Mucosa of rectum (tissue), 2 donors: Measurements from ENCODE around the gene AARS1.
"Not testable (repeated sequence)": the region's sequence is repeated elsewhere in the genome, so short reads cannot be mapped to it uniquely, and the experiment has no call there.

ENCODE experiments used
- H3K27ac ChIP-seq, 2 donors: one replicate each; pipeline ENCODE4 v1.7.0; 2013; ENCODE audit warnings: inconsistent platforms in 2 of 2, low read depth in 2 of 2, low read length in 2 of 2
- H3K27me3 ChIP-seq, 2 donors: one replicate each; pipeline ENCODE4 v1.7.0; 2013; ENCODE audit warnings: low read length in 2 of 2; ENCODE audit not compliant: control insufficient read depth in 2 of 2, insufficient read depth in 2 of 2
- H3K36me3 ChIP-seq, 2 donors: one replicate each; pipeline ENCODE4 v1.7.0; 2013; ENCODE audit warnings: low read length in 2 of 2; ENCODE audit not compliant: control insufficient read depth in 2 of 2, insufficient read depth in 2 of 2
- H3K4me1 ChIP-seq, 2 donors: one replicate each; pipeline ENCODE4 v1.7.0; 2013; ENCODE audit warnings: low read length in 2 of 2, mild to moderate bottlenecking in 1 of 2; ENCODE audit not compliant: control insufficient read depth in 2 of 2, insufficient read depth in 2 of 2
- H3K4me3 ChIP-seq, 2 donors: one replicate each; pipeline ENCODE4 v1.7.0; 2013; ENCODE audit warnings: low read length in 2 of 2
- H3K9ac ChIP-seq, 2 donors: one replicate each; pipeline ENCODE4 v1.7.0; 2013; ENCODE audit warnings: low read length in 2 of 2, low read depth in 1 of 2, mild to moderate bottlenecking in 1 of 2
- H3K9me3 ChIP-seq, 2 donors: one replicate each; pipeline ENCODE4 v1.7.0; 2013; ENCODE audit warnings: low read length in 2 of 2; ENCODE audit not compliant: control insufficient read depth in 2 of 2
- donor health status: healthy.
- donor health status: Normal muscosa, but diverticular disease.

AARS1 gene

DNA sequence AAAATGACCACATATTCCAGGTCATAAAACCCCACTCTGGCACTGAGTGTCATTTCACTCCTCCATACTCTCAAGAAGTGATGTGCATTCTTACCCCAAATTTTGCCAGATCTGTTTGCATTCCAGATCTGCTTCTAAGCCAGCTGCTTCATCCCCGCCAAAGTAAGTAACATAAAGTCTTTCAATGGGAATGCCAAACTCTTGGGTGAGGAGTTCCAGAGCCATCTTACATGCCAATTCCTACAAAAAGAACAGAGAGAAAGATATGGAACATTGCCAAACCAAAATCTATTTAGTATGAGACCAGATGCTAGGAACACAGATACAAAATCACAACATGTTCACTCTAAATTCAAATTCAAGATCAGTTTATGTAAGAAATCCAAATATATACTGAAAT, 12.9 kb downstream of the AARS1 start:
- Histone ChIP-seq H3K27me3 (no peaks in the 10 kb centered on the region), H3K4me1 (peaks cover 0 to 2% of the 10 kb centered on the region in 2 donors), H3K4me3 (no peak overlapping the region), H3K9ac (no peak overlapping the region), H3K36me3 (peaks cover 43% of the 10 kb centered on the region in 2 donors), H3K27ac (no peak overlapping the region), H3K9me3 (no peaks in the 10 kb centered on the region)

DNA sequence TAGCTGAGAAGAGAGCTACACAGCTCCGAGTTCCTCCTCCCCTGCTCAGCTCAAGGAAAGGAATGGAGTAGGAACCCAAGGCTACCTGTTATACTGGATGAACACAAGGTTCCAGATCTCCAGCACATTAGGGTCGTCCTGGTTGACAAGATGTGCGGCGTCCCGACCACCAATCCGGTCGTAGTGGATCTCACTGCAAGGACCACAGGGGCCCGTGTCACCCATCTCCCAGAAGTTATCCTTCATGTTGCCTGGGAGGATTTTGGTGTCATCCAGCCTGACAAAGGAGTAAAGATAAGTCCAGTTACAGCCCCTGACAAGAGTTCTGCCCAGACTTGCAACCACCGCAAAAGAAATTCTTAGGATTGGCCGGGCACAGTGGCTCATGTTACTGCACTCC, 17.6 kb downstream of the AARS1 start:
- Histone ChIP-seq H3K9ac (no peak overlapping the region), H3K36me3 (peaks cover 40 to 46% of the 10 kb centered on the region in 2 donors), H3K4me3 (no peak overlapping the region), H3K9me3 (no peaks in the 10 kb centered on the region), H3K27me3 (no peaks in the 10 kb centered on the region), H3K27ac (no peak overlapping the region), H3K4me1 (peaks cover 0 to 2% of the 10 kb centered on the region in 2 donors)

DNA sequence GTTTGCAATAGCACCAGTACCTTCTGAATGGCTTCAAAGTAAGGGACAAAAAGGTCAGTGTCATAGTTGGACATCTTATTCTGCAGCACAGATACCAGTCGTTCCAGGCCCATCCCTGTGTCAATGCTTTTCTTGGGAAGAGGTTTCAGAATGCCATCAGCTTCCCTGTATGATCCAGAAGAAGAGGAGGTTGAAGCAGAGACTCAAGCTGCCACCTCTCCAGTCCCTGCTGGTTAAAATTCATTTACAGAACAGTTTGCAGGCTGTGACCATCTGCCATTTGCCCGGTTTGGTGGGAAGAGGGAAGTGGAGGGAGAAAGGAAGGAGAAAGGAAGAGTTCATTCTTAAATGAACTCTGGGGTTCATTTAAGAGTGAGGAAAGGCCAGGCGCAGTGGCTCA, 19.1 kb downstream of the AARS1 start:
- Histone ChIP-seq H3K27me3 (no peaks in the 10 kb centered on the region), H3K4me3 (no peak overlapping the region), H3K36me3 (peaks cover 40 to 44% of the 10 kb centered on the region in 2 donors), H3K27ac (no peak overlapping the region), H3K9ac (no peak overlapping the region), H3K4me1 (no peaks in the 10 kb centered on the region), H3K9me3 (no peaks in the 10 kb centered on the region)

DNA sequence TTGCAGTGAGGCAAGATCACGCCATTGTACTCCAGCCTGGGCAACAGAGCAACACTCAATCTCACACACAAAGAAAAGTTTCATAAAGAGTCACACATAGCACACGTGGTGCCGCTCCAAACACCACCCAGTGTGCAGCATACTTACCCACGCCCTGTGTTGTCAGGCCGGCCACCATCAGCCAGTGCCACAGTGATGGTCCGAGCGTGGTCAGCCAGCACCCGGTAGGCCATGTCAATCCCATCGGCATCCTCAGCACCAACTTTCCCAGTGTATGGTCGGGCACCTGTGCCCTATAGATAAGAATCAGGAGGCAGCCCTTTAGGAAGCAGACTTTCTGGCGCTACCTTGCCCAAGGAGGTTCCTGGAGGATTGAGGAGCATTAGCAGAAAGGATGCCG, 19.8 kb downstream of the AARS1 start:
- H3K4me1 ChIP-seq = no peaks in the 10 kb centered on the region
- peaks cover 47 to 49% of the 10 kb centered on the region in 2 donors for H3K36me3 ChIP-seq
- H3K27me3 ChIP-seq = no peaks in the 10 kb centered on the region
- no peaks in the 10 kb centered on the region for H3K9me3 ChIP-seq
- H3K9ac ChIP-seq = no peak overlapping the region
- H3K4me3 ChIP-seq = no peak overlapping the region
- no peak overlapping the region for H3K27ac ChIP-seq

DNA sequence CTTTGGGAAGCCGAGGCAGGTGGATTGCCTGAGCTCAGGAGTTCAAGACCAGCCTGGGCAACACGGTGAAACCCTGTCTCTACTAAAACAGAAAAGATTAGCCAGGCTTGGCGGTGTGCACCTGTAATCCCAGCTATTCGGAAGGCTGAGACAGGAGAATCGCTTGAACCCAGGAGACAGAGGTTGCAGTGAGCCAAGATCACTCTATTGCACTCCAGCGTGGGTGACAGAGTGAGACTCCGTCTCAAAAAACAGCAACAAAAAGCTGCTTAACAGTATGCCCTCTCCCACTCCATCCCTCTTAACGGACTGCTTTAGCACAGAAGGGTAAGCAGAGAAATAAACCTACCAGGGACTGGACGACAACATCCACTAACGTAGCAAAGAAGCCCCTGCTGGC, 21.4 kb downstream of the AARS1 start:
- not testable (repeated sequence) for H3K9ac ChIP-seq, H3K4me1 ChIP-seq, H3K4me3 ChIP-seq, H3K9me3 ChIP-seq, H3K27me3 ChIP-seq, H3K27ac ChIP-seq
- H3K36me3 ChIP-seq = peaks cover 59% of the 10 kb centered on the region in 2 donors

DNA sequence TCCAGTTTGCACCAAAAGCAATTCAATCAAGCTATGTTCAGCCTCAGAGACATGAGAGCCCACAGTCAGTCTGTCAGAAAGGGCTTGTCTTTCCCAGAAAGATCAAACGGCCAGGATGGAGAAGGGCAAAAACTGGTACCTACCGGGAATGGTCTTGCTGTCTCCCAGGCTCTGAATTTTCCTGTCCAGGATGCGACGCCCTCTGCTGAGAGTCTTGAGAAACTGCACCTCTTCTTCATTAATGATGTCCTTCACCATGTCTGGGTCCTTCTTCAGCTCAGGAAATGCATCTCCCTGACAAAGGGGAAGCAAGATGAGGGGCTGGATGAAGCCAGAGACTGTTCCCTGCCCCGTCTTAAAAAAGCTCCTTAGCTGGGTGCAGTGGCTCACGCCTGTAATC, 21.8 kb downstream of the AARS1 start:
- Histone ChIP-seq H3K4me1 (no peaks in the 10 kb centered on the region), H3K9me3 (no peaks in the 10 kb centered on the region), H3K36me3 (peaks cover 60 to 61% of the 10 kb centered on the region in 2 donors), H3K27ac (no peak overlapping the region), H3K4me3 (no peak overlapping the region), H3K9ac (no peak overlapping the region), H3K27me3 (no peaks in the 10 kb centered on the region)

DNA sequence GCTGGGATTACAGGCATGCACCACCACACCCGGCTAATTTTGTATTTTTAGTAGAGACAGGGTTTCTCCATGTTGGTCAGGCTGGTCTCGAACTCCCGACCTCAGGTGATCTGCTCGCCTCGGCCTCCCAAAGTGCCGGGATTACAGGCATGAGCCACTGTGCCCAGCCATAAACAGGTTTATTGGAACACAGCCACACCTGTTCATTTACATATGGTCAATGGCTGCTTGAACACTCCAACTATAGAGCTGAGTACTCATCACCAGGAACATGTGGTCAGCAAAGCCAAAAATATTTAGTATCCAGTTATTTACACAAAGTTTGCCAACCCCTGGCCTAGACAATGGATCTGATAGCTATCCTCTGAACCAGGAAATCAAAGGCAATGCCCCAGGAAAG, 29.4 kb downstream of the AARS1 start:
- peaks cover 68 to 71% of the 10 kb centered on the region in 2 donors for H3K36me3 ChIP-seq
- not testable (repeated sequence) for H3K9ac ChIP-seq, H3K27me3 ChIP-seq

DNA sequence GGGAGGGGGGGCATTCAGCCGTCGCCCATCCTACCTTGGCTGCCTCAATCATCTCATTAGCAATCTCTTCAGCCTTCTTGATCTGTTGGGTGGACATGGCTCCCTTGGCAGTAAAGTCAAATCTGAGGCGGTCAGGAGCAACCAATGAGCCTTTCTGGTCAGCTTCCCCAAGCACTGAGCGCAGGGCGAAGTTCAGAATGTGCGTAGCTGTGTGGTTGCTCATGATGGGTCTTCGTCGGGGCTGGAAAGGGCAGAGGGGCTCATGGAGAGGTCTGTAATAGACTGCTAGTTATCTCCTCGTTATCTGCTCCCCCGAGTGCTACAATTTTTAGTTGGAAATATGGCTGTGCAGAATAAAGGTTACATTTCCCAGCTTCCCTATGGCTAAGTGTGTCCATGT, 30.4 kb downstream of the AARS1 start:
- Histone ChIP-seq H3K4me3 (no peak overlapping the region), H3K4me1 (no peaks in the 10 kb centered on the region), H3K9ac (no peak overlapping the region), H3K27me3 (no peaks in the 10 kb centered on the region), H3K9me3 (no peaks in the 10 kb centered on the region), H3K36me3 (peaks cover 62 to 74% of the 10 kb centered on the region in 2 donors), H3K27ac (no peak overlapping the region)

More for the DNA sequence above, 29.4 kb downstream of the AARS1 start:
- not testable (repeated sequence) for H3K4me3 ChIP-seq, H3K27ac ChIP-seq, H3K9me3 ChIP-seq, H3K4me1 ChIP-seq

DNA sequence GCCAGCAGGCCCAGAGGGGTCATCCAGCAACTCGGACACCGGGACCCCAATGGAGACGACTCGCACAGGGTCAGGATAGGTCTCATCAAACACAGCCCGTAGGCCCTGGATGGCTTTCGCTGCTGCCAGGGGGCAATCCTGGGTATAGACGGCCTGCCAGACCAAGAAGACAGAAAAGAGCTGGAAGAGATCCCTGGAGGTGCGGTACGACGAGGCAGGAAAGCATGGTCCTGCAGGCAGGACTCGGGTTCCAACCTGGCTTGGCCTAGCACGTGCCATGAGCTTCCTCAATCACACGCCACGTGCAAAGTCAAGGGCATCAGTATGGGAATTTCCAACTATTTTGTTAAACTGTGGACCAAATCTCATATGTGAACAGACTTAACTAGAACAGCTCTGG, 31.2 kb downstream of the AARS1 start:
- Histone ChIP-seq H3K4me3 (no peak overlapping the region), H3K9me3 (no peaks in the 10 kb centered on the region), H3K27me3 (no peaks in the 10 kb centered on the region), H3K36me3 (peaks cover 61 to 76% of the 10 kb centered on the region in 2 donors), H3K4me1 (no peaks in the 10 kb centered on the region), H3K27ac (no peak overlapping the region), H3K9ac (no peak overlapping the region)

DNA sequence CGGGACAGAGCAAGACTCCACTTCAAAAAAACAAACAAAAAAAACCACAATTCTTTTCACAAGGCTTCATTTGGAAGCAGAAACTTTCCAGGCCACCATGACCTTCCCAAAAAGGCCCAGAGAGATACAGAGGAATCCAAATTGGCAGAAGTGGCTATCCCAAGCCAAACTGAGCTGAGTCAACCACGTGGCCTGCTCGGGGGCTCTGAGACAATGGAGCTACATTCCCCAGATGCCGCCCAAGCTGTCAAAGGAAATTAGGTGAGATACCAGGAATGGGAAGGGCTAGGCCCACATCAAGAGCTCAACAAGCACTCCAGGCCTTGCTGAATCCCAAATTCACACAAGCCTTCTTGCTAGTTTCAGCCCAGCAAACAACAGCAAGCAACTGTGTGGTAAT, 31.9 kb downstream of the AARS1 start:
- H3K36me3 ChIP-seq = peaks cover 63 to 77% of the 10 kb centered on the region in 2 donors
- H3K4me3 ChIP-seq = no peak overlapping the region

DNA sequence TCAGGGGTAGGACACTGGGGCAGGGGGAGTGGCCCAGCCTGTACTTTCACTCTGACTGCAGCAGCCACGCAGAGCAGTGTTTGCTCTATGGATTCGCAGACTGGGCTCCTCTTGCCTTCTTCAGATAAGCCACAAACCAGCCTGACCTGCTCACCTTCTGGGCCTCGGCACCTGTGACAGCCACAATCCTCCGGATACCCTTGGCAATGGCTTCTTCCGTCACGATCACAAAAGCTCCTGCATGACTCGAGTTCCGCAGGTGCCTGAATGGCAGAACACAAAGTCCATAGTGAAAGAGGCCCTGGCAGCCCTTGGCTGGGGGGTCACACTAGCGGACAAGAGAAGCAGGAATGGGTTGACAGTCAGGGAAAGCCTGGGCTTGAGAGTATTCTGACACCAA, 33.7 kb downstream of the AARS1 start:
- Histone ChIP-seq H3K9ac (no peak overlapping the region), H3K4me1 (no peaks in the 10 kb centered on the region), H3K4me3 (no peak overlapping the region), H3K27me3 (no peaks in the 10 kb centered on the region), H3K36me3 (peaks cover 57 to 65% of the 10 kb centered on the region in 2 donors), H3K27ac (no peak overlapping the region), H3K9me3 (no peaks in the 10 kb centered on the region)

More for the DNA sequence above, 31.9 kb downstream of the AARS1 start:
- H3K27ac ChIP-seq = no peak overlapping the region
- H3K9ac ChIP-seq = no peak overlapping the region
- H3K27me3 ChIP-seq = no peaks in the 10 kb centered on the region
- H3K9me3 ChIP-seq = no peaks in the 10 kb centered on the region
- H3K4me1 ChIP-seq = no peaks in the 10 kb centered on the region
